Stomach (tissue), 9 donors: Measurements from ENCODE around the gene LMNTD2. TPM values are rescaled to one million over a fixed set of nuclear protein-coding genes. Genes with fewer than 3 reads are reported as not detected.

Experiments used
- DNase-seq, 2 donors: peaks; one replicate each; pipeline versions ENCODE4 v3.0.0 to v3.0.0-alpha.2; 2013 to 2019
- H3K27ac ChIP-seq, 5 donors: fragments of 200-600 bp in 4 of 5; sonication (generic) in 4 of 5; one replicate each; pipeline ENCODE4 v1.5.1; 2013 to 2019; ENCODE audit warnings: mild to moderate bottlenecking in 1 of 5, moderate library complexity in 1 of 5
- H3K27me3 ChIP-seq, 3 donors: fragments of 200-600 bp; sonication (generic); one replicate each; pipeline ENCODE4 v1.5.1; 2017 to 2019; ENCODE audit warnings: mixed run types in 1 of 3
- H3K36me3 ChIP-seq, 4 donors: fragments of 200-600 bp; sonication (generic); 1 replicate in 3 of 4; 2 replicates in 1 of 4; pipeline ENCODE4 v1.5.1; 2016 to 2019
- H3K4me1 ChIP-seq, 4 donors: fragments of 200-600 bp; sonication (generic); one replicate each; pipeline ENCODE4 v1.5.1; 2016 to 2019
- H3K4me3 ChIP-seq, 4 donors: fragments of 200-600 bp; sonication (generic) in 3 of 4; one replicate each; pipeline ENCODE4 v1.5.1; 2016 to 2019; ENCODE audit warnings: mild to moderate bottlenecking in 1 of 4
- H3K9me3 ChIP-seq, 4 donors: fragments of 200-600 bp; sonication (generic); one replicate each; pipeline ENCODE4 v1.5.1; 2016 to 2019
- EP300 ChIP-seq: sonication (generic); formaldehyde crosslinking; IDR thresholded peaks from one replicate; pipeline ENCODE4 v1.6.1; 2017; ENCODE audit warnings: antibody characterized with exemption
- POLR2A ChIP-seq, 4 donors: fragments of 450-650 bp; IDR thresholded peaks; one replicate each; pipeline ENCODE4 v1.6.1; 2016; ENCODE audit warnings: antibody characterized with exemption in 4 of 4, control low read depth in 2 of 4, mild to moderate bottlenecking in 1 of 4, moderate library complexity in 1 of 4
- POLR2AphosphoS5 ChIP-seq, 3 donors: sonication (generic); formaldehyde crosslinking; IDR thresholded peaks; one replicate each; pipeline ENCODE4 v1.6.1; 2016; ENCODE audit warnings: antibody characterized with exemption in 3 of 3
- WGBS, 5 donors: extraction: QIAGEN DNeasy Blood & Tissue Kit in 3 of 5; methylation state at CpG; one replicate each; pipeline versions ENCODE4 v1.1.5 to v1.1.7; 2013 to 2018; 5-methylcytosine and 5-hydroxymethylcytosine counted together
- intact Hi-C: fragments of 100-400 bp; cut with DNase I; formaldehyde crosslinking; loops from one replicate; pipeline ENCODE4 v1.15.1; 2023; ENCODE audit warnings: low total_unique reads
- polyA plus RNA-seq, 3 donors: library from polyadenylated mRNA; stranded (reverse); fragments of 200-250 nt; gene quantifications; one replicate each; pipeline ENCODE4 v1.2.3, GENCODE V29; 2013
- total RNA-seq, 5 donors: library from RNA; depleted of rRNA; stranded (reverse); fragments of >200 nt; gene quantifications; one replicate each; pipeline versions ENCODE4 v1.1.0 to v1.2.3, GENCODE V29; 2014 to 2016
- TF ChIP-seq, protein P1 (sequence below), 7 experiments: fragments of 450-650 bp in 4 of 7; fragments of 200-600 bp in 3 of 7; sonication (generic) in 3 of 7; IDR thresholded peaks; one replicate each; pipeline ENCODE4 v1.5.1; 2016 to 2019; ENCODE audit warnings: antibody characterized with exemption in 7 of 7, control low read depth in 2 of 7, mild to moderate bottlenecking in 1 of 7
- donor health status: healthy with polysubstance abuse.
- donor health status: Bipolar disorder and iron deficiency.
- donor health status: healthy.

LMNTD2 gene
- total and polyA plus RNA-seq, 8 donors: 0.55 to 92.7 (median 8.2) TPM

DNA sequence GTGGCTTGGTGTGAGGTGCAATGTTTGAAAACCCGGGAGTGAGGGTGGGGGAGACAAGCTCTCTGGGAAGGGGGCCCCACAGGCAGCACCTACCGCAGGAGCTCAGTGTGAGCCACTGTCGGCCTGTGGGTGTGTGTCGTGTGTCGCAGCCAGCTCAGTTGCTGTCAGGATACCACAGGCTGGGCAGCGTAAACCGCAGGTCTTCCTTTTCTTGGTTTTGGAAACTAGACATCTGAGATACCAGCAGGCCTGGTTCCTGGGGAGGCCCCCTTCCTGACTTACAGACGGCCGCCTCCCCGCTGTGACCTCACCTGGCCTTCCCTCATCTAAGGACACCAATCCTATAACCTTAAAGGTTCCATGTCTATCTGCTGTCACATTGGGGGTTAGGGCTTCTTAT lies 35.8 kb upstream of the LMNTD2 start:
- Histone ChIP-seq H3K4me1 (no peaks in the 10 kb centered on the region), H3K9me3 (no peaks in the 10 kb centered on the region), H3K27me3 (no peaks in the 10 kb centered on the region), H3K4me3 (no peak overlapping the region), H3K36me3 (peaks cover 88 to 100% (median 100%) of the 10 kb centered on the region in 4 donors), H3K27ac (no peak overlapping the region)
- intact Hi-C loops: no loop called here
- DNase-seq: no peak
- 87 to 93% (median 89%) methylated on average over 7 to 10 of the region's 10 CpGs for WGBS, 5 donors
- TF ChIP-seq EP300 (no peak), POLR2A (IDR thresholded peaks at IDR 0.05) (no peak), POLR2AphosphoS5 (IDR thresholded peaks at IDR 0.05) (no peak)
- TF ChIP-seq, protein P1, sequence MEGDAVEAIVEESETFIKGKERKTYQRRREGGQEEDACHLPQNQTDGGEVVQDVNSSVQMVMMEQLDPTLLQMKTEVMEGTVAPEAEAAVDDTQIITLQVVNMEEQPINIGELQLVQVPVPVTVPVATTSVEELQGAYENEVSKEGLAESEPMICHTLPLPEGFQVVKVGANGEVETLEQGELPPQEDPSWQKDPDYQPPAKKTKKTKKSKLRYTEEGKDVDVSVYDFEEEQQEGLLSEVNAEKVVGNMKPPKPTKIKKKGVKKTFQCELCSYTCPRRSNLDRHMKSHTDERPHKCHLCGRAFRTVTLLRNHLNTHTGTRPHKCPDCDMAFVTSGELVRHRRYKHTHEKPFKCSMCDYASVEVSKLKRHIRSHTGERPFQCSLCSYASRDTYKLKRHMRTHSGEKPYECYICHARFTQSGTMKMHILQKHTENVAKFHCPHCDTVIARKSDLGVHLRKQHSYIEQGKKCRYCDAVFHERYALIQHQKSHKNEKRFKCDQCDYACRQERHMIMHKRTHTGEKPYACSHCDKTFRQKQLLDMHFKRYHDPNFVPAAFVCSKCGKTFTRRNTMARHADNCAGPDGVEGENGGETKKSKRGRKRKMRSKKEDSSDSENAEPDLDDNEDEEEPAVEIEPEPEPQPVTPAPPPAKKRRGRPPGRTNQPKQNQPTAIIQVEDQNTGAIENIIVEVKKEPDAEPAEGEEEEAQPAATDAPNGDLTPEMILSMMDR (IDR thresholded peaks at IDR 0.05): no peak

DNA sequence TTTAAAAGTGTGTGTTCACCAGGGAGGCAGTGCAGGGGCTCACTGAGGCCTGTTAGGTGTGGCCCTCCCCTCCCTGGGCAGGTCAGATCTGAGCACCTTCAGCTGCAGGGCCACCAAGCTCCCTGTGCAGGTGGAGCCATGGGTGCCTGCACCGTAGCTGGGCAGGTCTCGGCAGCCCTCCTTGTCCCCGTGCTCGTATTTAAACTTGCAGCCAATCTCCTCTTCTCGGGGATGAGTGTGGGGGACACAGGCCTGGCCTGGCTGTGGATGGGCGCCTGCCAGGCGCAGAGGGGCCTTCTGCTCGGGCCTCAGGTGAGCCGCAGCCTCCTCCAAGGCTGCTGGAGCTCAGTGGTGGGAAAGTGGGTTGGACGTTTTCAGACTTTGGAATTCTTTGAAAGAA lies 34.9 kb upstream of the LMNTD2 start:
- DNase-seq: no peak
- WGBS, 5 donors: 90 to 92% (median 90%) methylated on average over 8 to 10 of the region's 10 CpGs
- TF ChIP-seq POLR2A (IDR thresholded peaks at IDR 0.05) (no peak), POLR2AphosphoS5 (IDR thresholded peaks at IDR 0.05) (no peak), EP300 (no peak)
- TF ChIP-seq, protein P1 (IDR thresholded peaks at IDR 0.05): no peak
- no peak overlapping the region for H3K27ac ChIP-seq
- peaks cover 87 to 100% (median 100%) of the 10 kb centered on the region in 4 donors for H3K36me3 ChIP-seq
- H3K4me3 ChIP-seq: no peak overlapping the region
- no peaks in the 10 kb centered on the region for H3K4me1 ChIP-seq
- H3K27me3 ChIP-seq: no peaks in the 10 kb centered on the region
- H3K9me3 ChIP-seq: no peaks in the 10 kb centered on the region
- intact Hi-C loops: no loop called here

DNA sequence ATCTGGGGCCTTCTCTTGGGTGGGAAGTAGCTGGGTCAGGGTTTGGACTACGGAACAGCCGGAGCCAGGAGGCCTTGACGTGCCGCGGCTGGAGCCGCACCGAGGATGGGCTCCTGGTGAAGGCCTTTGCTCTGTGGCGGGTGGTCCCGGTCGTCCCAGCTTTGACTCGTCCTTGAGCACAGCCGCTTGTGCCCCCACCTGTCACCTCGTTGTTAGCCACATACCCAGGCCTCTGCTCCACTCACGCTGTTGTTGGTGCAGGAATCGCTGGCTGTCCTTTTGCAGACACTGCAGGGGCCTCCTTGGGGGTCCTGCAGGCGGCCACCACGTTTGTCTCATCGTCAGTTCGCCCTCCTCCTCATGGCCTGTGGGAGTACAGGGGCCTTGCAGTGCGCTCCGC lies 32.8 kb upstream of the LMNTD2 start:
- intact Hi-C loops: no loop called here
- DNase-seq: no peak
- 91 to 97% (median 95%) methylated on average over 21 of the region's 21 CpGs for WGBS, 5 donors
- Histone ChIP-seq H3K9me3 (no peaks in the 10 kb centered on the region), H3K27ac (no peak overlapping the region), H3K27me3 (no peaks in the 10 kb centered on the region), H3K4me1 (peaks cover 0 to under 1% (median 0%) of the 10 kb centered on the region in 4 donors), H3K36me3 (peaks cover 84 to 100% (median 100%) of the 10 kb centered on the region in 4 donors), H3K4me3 (no peak overlapping the region)
- no peak for TF ChIP-seq EP300
- TF ChIP-seq, protein P1 (IDR thresholded peaks at IDR 0.05): no peak

DNA sequence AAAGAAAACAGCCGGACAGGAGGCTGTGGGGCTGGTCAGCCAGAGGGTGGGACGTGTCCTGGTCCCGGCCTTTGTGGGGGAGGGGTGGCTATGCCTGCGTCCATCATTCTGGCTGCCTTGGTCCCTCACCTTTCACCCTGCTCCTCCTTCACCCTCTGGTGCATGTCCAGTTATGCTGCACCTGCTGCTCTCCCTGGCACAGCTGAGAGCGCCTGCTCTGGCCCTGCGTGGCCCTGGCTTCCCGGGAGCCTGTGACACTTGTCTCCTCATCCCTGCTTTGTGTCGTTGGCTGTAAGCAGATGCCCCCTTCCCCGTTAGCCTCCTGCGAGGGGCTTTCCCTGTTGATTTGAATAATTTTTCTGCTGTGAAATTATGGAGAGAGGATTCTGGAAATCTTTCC lies 32.4 kb upstream of the LMNTD2 start:
- DNase-seq: no peak
- intact Hi-C loops: no loop called here
- TF ChIP-seq EP300: no peak
- no peak for TF ChIP-seq POLR2A (IDR thresholded peaks at IDR 0.05)
- TF ChIP-seq, protein P1 (IDR thresholded peaks at IDR 0.05): no peak
- TF ChIP-seq POLR2AphosphoS5 (IDR thresholded peaks at IDR 0.05): no peak
- H3K27me3 ChIP-seq: no peaks in the 10 kb centered on the region
- H3K36me3 ChIP-seq: peaks cover 82 to 100% (median 100%) of the 10 kb centered on the region in 4 donors
- no peak overlapping the region for H3K4me3 ChIP-seq
- WGBS, 5 donors: 82 to 93% (median 89%) methylated on average over 10 of the region's 10 CpGs
- no peaks in the 10 kb centered on the region for H3K9me3 ChIP-seq
- no peak overlapping the region for H3K27ac ChIP-seq
- peaks cover 0 to 5% (median 0%) of the 10 kb centered on the region in 4 donors for H3K4me1 ChIP-seq
